Loucy (cell line): Measurements from ENCODE around the gene TUBA4A.

ENCODE experiments used
- H2AFZ ChIP-seq: fragments of 200-600 bp; sonication (generic); 2 replicates; pipeline ENCODE4 v1.6.0; 2016; ENCODE audit warnings: antibody characterized with exemption, mild to moderate bottlenecking, low read length, moderate library complexity
- H3F3A ChIP-seq: fragments of 200-600 bp; 2 replicates; pipeline ENCODE4 v1.6.0; 2016; ENCODE audit warnings: antibody characterized with exemption, low read depth, mild to moderate bottlenecking
- H3K27me3 ChIP-seq: fragments of 200-600 bp; sonication (generic); 2 replicates; pipeline ENCODE4 v1.6.1; 2014; ENCODE audit warnings: low read length, mild to moderate bottlenecking; ENCODE audit not compliant: insufficient read depth, poor library complexity, severe bottlenecking
- H3K36me3 ChIP-seq: fragments of 200-600 bp; sonication (generic); 2 replicates; pipeline ENCODE4 v1.6.1; 2016; ENCODE audit warnings: low read length; ENCODE audit not compliant: insufficient read depth
- H3K4me1 ChIP-seq: fragments of 200-600 bp; sonication (generic); 2 replicates; pipeline ENCODE4 v1.5.1; 2014; ENCODE audit warnings: low read length, mild to moderate bottlenecking; ENCODE audit not compliant: insufficient read depth, poor library complexity, severe bottlenecking
- H3K4me2 ChIP-seq: fragments of 200-600 bp; sonication (generic); 2 replicates; pipeline ENCODE4 v1.6.0; 2014; ENCODE audit warnings: antibody characterized with exemption, low read length, low read depth, mild to moderate bottlenecking; ENCODE audit not compliant: poor library complexity, severe bottlenecking
- H3K4me3 ChIP-seq: fragments of 200-600 bp; sonication (generic); 2 replicates; pipeline ENCODE4 v1.5.1; 2014; ENCODE audit warnings: low read length, mild to moderate bottlenecking, mixed read lengths; ENCODE audit not compliant: poor library complexity, severe bottlenecking
- H3K79me2 ChIP-seq: fragments of 200-600 bp; sonication (generic); 2 replicates; pipeline ENCODE4 v1.6.1; 2014; ENCODE audit warnings: low read length; ENCODE audit not compliant: insufficient read depth
- H3K9ac ChIP-seq: fragments of 200-600 bp; sonication (generic); 2 replicates; pipeline ENCODE4 v1.6.0; 2014; ENCODE audit warnings: mild to moderate bottlenecking, low read depth, low read length, moderate library complexity; ENCODE audit not compliant: poor library complexity, severe bottlenecking
- H3K9me2 ChIP-seq: fragments of 200-600 bp; sonication (generic); replicated peaks from 2 replicates; pipeline ENCODE4 v1.6.1; 2016; ENCODE audit warnings: low read depth, low read length, mixed read lengths
- H3K9me3 ChIP-seq: fragments of 200-600 bp; sonication (generic); 2 replicates; pipeline ENCODE4 v1.6.1; 2014; ENCODE audit warnings: mild to moderate bottlenecking, antibody characterized with exemption, low read length, low read depth; ENCODE audit not compliant: insufficient read depth
- H4K20me1 ChIP-seq: fragments of 200-600 bp; sonication (generic); 2 replicates; pipeline ENCODE4 v1.6.0; 2014; ENCODE audit warnings: antibody characterized with exemption, low read length, mild to moderate bottlenecking; ENCODE audit not compliant: insufficient read depth, poor library complexity, severe bottlenecking
- EZH2phosphoT487 ChIP-seq: fragments of 200-600 bp; IDR thresholded peaks from 2 replicates; pipeline ENCODE4 v1.6.1; 2018; ENCODE audit warnings: antibody characterized with exemption, mild to moderate bottlenecking, moderate library complexity, borderline replicate concordance
- TF ChIP-seq, protein P1 (sequence below): fragments of 200-600 bp; sonication (generic); conservative IDR thresholded peaks from 2 replicates; pipeline ENCODE4 v1.5.1; 2014; ENCODE audit warnings: mild to moderate bottlenecking, antibody characterized with exemption, low read length

Gene TUBA4A

DNA sequence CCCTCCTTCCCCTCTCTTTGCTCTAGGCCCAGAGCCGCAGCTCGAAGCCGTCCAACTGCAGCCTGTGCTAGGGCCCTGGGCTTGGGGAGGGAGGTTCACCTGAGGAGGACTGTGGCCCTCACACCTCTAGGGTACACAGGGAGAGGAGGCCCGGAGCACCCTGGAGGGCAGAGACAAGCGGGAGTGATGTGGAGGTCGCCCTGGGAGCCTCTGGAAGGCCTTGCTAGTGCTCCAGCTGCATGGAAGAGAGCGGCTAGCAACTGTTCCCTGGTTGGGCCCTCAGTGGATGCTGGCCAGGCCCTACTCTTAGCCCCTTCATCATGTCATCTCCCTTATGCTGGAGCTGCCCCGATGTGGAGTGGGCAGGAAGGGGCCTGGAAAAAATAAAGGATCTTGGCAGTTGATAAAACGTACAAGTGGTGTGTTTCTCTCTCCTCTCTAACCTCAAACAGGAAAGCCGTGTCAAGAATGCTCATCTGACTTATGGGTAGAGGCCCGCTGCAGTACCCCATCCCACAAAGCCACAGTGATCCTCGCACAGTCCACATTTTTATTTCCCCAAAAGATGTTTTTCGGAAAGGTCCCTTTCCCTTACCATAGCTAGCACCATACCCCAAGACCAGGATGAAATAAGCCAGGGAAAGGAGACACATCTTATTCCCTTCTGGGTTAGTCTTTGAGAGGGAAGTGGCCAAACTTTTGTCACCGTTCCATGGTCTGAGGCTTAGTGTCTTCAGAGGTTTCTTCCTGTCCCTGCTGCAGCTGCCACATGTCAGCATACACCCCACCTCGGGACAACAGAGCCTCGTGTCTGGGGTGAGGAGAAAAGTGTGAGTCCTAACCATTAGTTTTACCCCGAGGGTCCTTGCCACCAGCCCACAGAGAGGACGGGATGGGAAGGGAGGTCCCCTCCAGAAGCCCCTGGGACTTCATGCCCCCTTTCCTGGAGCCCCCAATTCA, 44.2 kb downstream of the TUBA4A start:
- Histone ChIP-seq H3K9me2 (no peaks in the 10 kb centered on the region), H3K9me3 (peaks cover 2% of the 10 kb centered on the region; the same call in 1 of the 2 replicates), H2AFZ (no peak overlapping the region), H3K4me2 (no peak overlapping the region), H3K4me1 (peaks cover 18% of the 10 kb centered on the region), H3K79me2 (peaks cover 9% of the 10 kb centered on the region; the same call in 1 of the 2 replicates), H3K36me3 (no peaks in the 10 kb centered on the region), H3K4me3 (no peak overlapping the region), H3F3A (0 out of 2 replicates have a peak, but pooled peaks cover 5% of the 10 kb centered on the region), H4K20me1 (peaks cover 4% of the 10 kb centered on the region), H3K27me3 (no peaks in the 10 kb centered on the region), H3K9ac (peak overlapping the region; percentile 27)
- TF ChIP-seq, protein P1, sequence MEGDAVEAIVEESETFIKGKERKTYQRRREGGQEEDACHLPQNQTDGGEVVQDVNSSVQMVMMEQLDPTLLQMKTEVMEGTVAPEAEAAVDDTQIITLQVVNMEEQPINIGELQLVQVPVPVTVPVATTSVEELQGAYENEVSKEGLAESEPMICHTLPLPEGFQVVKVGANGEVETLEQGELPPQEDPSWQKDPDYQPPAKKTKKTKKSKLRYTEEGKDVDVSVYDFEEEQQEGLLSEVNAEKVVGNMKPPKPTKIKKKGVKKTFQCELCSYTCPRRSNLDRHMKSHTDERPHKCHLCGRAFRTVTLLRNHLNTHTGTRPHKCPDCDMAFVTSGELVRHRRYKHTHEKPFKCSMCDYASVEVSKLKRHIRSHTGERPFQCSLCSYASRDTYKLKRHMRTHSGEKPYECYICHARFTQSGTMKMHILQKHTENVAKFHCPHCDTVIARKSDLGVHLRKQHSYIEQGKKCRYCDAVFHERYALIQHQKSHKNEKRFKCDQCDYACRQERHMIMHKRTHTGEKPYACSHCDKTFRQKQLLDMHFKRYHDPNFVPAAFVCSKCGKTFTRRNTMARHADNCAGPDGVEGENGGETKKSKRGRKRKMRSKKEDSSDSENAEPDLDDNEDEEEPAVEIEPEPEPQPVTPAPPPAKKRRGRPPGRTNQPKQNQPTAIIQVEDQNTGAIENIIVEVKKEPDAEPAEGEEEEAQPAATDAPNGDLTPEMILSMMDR: no peak
- TF ChIP-seq EZH2phosphoT487: no peak

DNA sequence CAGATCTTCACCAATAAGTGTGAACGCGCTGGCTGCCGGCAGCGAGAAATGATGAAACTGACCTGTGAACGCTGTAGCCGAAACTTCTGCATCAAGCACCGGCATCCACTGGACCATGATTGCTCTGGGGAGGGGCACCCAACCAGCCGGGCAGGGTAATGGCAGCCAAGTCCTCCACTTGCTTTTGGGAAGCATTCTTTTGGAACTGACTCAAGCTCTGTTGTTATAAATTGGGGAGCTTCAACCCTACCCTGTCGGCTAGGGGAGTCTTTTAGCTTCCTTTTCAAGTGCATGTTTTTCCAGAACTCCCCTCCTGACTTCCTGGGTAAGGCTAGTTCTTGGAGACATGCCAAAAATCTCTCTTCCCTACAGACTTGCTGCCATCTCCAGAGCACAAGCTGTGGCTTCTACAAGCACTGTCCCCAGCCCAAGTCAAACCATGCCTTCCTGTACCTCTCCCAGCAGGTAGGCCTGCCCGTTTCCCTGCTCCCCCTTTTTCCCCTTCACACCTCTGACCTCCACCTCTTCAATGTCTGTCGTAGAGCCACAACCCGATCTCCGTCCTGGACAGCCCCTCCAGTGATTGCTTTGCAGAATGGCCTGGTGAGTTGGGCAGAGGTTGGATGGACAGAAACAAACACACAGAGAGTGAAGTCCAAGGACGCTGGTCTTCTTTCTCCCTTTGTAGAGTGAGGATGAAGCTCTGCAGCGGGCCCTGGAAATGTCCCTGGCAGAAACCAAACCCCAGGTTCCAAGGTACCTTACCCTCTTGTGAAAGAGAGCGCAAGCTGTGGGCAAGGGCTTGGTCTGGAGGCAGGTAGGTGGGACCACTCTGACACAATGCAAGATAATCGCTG, 45.6 kb downstream of the TUBA4A start:
- peak overlapping the region; percentile 87 for H3K9ac ChIP-seq
- peaks cover 4% of the 10 kb centered on the region for H4K20me1 ChIP-seq
- H2AFZ ChIP-seq: no peak overlapping the region
- H3K9me3 ChIP-seq: peaks cover 4% of the 10 kb centered on the region; the same call in 1 of the 2 replicates
- no peaks in the 10 kb centered on the region for H3K9me2 ChIP-seq
- peaks cover 18% of the 10 kb centered on the region for H3K4me1 ChIP-seq
- peaks cover 9% of the 10 kb centered on the region; the same call in 1 of the 2 replicates for H3K79me2 ChIP-seq
- peak overlapping the region; percentile 100 for H3K4me2 ChIP-seq
- H3F3A ChIP-seq: 0 out of 2 replicates have a peak, but pooled peaks cover 5% of the 10 kb centered on the region
- H3K27me3 ChIP-seq: no peaks in the 10 kb centered on the region
- no peaks in the 10 kb centered on the region for H3K36me3 ChIP-seq
- TF ChIP-seq, protein P1: no peak
- TF ChIP-seq EZH2phosphoT487: no peak
- H3K4me3 ChIP-seq: peak overlapping the region; percentile 90

DNA sequence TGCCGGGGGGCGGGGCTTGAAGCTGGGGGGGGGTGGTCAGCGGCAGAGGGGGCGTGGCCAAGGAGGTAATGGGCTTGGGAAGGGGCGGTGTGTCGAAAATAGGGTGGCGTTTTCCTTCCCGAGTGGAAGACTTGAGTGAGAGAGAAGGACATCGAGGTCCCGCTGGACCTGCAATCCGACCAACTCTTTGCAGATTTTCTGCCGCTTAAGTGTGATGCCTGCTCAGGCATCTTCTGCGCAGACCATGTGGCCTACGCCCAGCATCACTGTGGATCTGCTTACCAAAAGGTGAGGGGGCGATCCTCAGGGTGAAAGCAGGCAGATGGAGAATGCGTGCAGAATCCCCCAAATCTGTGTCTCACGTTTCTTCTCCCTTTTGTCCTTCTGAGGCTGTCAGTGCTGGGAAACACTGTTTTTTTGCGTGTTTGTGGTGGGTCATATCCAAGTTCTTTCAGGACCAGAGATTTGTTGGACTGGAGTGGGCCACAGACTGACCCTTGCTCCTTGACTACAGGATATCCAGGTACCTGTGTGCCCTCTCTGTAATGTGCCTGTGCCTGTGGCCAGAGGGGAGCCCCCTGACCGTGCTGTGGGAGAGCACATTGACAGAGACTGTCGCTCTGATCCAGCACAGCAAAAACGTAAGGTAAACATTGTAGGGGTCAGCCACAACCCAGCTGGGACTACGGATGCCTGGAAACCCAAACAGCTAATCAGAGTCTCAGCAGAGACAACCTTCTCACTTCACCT, 46.4 kb downstream of the TUBA4A start:
- peak overlapping the region; percentile 87 for H3K9ac ChIP-seq
- H3K9me3 ChIP-seq: peaks cover 4% of the 10 kb centered on the region; the same call in 1 of the 2 replicates
- H3K4me1 ChIP-seq: peaks cover 18% of the 10 kb centered on the region
- H4K20me1 ChIP-seq: peaks cover 4% of the 10 kb centered on the region
- no peak for TF ChIP-seq EZH2phosphoT487
- TF ChIP-seq, protein P1: no peak
- H3K4me2 ChIP-seq: peak overlapping the region; percentile 100
- peak overlapping the region; percentile 90 for H3K4me3 ChIP-seq
- no peaks in the 10 kb centered on the region for H3K36me3 ChIP-seq
- no peaks in the 10 kb centered on the region for H3K27me3 ChIP-seq
- H3K9me2 ChIP-seq: no peaks in the 10 kb centered on the region
- 0 out of 2 replicates have a peak, but pooled peaks cover 5% of the 10 kb centered on the region for H3F3A ChIP-seq
- peak overlapping the region; percentile 93 for H2AFZ ChIP-seq
- H3K79me2 ChIP-seq: peaks cover 9% of the 10 kb centered on the region; the same call in 1 of the 2 replicates
